ENCODE data around the gene ANKS1B.
A peak's percentile ranks its signal among the peaks of the same experiment; 100 is the strongest.

The ANKS1B gene

DNA sequence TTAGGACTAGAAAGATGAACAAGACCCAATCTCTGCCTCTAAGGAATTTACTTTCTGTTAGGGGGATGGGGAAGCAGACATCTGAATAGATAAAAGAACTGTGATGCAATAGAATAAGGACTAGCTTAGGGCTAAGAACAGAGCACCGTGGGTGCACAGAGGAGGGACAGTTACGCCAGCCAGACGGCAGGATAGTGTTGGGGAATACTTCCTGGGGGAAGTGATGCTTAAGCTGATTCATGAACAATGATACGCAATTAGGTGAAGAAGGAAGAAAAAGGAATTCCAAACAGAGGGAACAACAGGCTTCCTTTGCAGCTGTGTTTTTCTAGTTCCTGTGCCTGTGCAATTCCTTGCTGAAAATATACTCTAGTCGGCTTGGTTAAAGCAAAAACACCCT lies 838.6 kb downstream of the ANKS1B start:
- no peaks in the 10 kb centered on the region for H3K36me3 ChIP-seq (ENCODE audit: insufficient read depth, low read length)
- H3K9me3 ChIP-seq (ENCODE audit: low read length): peaks cover 10% of the 10 kb centered on the region
- no peaks in the 10 kb centered on the region for H3K4me1 ChIP-seq (ENCODE audit: insufficient read depth, low read length)
- H3K27me3 ChIP-seq (ENCODE audit: insufficient read depth, low read length): no peaks in the 10 kb centered on the region
- no peak overlapping the region for H3K4me3 ChIP-seq (ENCODE audit: low read length)
- H2AFZ ChIP-seq (ENCODE audit: low read depth, low read length): no peak overlapping the region

DNA sequence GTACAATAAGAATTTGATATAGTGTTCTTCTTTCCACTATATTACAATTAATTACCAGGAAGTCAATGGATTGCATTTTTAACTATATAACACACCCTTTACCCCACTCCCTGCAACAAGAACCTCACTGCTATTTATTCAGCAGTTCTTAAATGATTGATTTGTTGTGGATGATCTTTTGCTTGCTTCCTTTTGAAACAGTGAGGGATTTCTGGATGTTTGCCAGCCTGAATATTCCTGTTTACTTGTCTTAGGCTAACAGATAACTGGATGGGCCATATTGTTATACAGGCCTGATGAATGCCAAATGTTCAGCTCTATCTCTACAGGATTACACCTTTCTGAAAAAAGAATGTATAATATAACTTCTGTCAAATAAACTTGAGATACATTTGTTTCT lies 842.1 kb downstream of the ANKS1B start:
- H3K36me3 ChIP-seq (ENCODE audit: insufficient read depth, low read length): no peaks in the 10 kb centered on the region
- no peak overlapping the region for H2AFZ ChIP-seq (ENCODE audit: low read depth, low read length)
- no peak overlapping the region for H3K4me3 ChIP-seq (ENCODE audit: low read length)
- peaks cover 10% of the 10 kb centered on the region for H3K9me3 ChIP-seq (ENCODE audit: low read length)
- no peaks in the 10 kb centered on the region for H3K27me3 ChIP-seq (ENCODE audit: insufficient read depth, low read length)
- no peaks in the 10 kb centered on the region for H3K4me1 ChIP-seq (ENCODE audit: insufficient read depth, low read length)

DNA sequence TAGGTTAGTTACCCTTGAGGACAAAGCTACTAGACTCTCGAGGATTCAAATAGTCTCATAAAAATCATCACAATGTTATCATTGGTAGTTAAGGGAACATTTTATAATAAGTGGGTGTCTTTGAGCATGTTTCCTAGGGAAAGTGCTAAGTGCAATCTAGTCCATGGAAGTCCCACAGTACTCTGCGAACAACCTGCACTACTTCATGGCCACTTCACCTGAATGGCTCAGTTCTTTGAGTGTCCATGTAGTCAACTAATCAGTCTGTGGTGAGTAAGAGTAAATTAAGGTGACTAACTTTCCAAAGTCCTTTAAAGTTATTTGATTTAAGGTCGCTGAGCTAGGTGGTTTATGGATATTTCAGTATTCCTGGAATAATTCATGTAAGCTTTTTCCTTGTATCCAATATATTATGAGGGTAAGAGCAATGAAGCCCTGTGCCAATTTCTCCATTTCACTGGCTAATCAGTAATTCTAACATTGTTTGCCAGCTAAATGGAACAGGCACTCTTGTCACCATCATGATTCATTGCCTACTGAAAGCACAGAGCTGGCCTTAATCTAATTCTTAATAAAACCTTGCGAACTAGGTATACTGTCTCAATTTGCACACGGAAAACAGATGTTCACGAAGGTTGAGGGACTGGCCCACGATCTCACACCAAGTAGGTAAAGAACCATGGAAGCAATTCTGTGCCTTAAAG lies 844.6 kb downstream of the ANKS1B start:
- peaks cover 7% of the 10 kb centered on the region for H3K9me3 ChIP-seq (ENCODE audit: low read length)
- no peak overlapping the region for H2AFZ ChIP-seq (ENCODE audit: low read depth, low read length)
- H3K4me3 ChIP-seq (ENCODE audit: low read length): no peak overlapping the region
- H3K27me3 ChIP-seq (ENCODE audit: insufficient read depth, low read length): no peaks in the 10 kb centered on the region
- no peaks in the 10 kb centered on the region for H3K4me1 ChIP-seq (ENCODE audit: insufficient read depth, low read length)
- H3K36me3 ChIP-seq (ENCODE audit: insufficient read depth, low read length): no peaks in the 10 kb centered on the region

DNA sequence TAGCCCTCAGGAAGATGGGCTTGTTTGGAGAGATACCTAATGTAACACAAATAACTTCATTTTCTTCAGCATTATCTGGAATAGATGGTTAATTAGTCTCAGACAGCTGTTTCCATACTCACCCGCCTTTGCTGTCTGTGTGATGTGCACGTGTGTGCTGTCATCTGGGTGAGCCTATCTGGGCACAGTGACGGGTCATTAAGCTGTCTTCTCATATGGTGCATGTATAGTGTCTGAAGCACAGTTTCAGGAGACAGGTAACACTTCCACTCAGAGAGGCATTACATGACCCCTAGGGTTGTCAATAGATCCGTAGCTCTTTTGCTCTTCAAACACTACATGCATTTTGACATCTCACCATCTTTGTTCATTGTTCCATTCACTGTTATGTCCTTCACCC lies 846.3 kb downstream of the ANKS1B start:
- no peaks in the 10 kb centered on the region for H3K27me3 ChIP-seq (ENCODE audit: insufficient read depth, low read length)
- no peak overlapping the region for H3K4me3 ChIP-seq (ENCODE audit: low read length)
- peaks cover 5% of the 10 kb centered on the region for H3K9me3 ChIP-seq (ENCODE audit: low read length)
- H2AFZ ChIP-seq (ENCODE audit: low read depth, low read length): no peak overlapping the region
- no peaks in the 10 kb centered on the region for H3K4me1 ChIP-seq (ENCODE audit: insufficient read depth, low read length)
- H3K36me3 ChIP-seq (ENCODE audit: insufficient read depth, low read length): no peaks in the 10 kb centered on the region

DNA sequence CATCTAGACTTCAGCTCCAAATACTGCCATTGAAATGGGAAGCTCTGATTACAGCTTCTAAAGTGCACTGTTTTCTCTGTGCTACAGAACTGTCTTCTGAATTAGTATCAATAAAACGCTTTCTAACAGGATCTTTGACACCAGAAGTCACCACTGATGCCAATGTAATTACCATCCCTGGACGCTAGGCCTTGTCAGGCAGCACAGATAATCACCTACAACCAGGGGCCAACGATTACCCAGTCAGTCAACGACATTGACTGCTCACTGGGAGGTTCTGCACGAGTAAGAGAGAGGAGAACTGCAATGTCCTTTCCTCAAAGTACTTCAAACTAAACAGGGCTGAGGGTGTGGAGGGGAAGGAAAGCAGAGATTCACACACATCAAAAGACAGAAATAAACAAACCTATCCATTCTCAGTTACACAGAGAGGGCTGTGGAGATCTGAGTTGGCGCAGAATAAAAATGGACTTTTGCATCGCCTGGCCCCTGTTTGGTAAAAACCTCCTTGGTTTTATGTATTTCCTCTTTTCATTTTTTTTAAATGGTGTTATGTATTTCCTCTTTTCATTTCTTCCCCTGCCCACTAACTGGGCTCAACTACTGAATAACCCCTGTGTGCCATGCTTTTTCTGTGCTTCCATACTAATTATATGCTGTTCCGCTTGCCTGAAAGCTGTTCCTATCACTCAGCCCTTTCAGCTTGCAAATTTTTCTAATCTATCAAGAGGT lies 847.4 kb downstream of the ANKS1B start:
- H2AFZ ChIP-seq (ENCODE audit: low read depth, low read length): no peak overlapping the region
- H3K27me3 ChIP-seq (ENCODE audit: insufficient read depth, low read length): no peaks in the 10 kb centered on the region
- peaks cover 3% of the 10 kb centered on the region for H3K4me1 ChIP-seq (ENCODE audit: insufficient read depth, low read length)
- peaks cover 5% of the 10 kb centered on the region for H3K9me3 ChIP-seq (ENCODE audit: low read length)
- no peaks in the 10 kb centered on the region for H3K36me3 ChIP-seq (ENCODE audit: insufficient read depth, low read length)
- H3K4me3 ChIP-seq (ENCODE audit: low read length): no peak overlapping the region

DNA sequence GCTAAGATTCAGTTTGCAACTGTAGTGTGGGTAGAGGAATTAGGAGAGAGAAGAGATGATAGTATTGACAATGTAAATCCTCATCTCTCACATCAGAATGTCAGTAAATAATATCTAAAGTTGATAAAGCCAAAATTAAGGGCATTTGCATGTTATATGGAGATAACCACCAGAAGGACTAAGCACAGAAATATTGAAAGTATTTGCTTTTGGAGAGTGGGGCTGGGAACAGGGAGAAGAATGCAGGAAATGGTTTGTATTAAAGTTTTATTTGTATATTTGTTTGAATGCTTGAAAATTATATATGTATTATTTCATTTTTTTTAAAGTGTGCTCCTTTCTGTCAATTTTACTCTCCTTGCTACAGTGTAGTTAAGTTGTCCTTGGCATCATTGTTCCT lies 848.2 kb downstream of the ANKS1B start:
- Histone ChIP-seq H3K36me3 (ENCODE audit: insufficient read depth, low read length) (no peaks in the 10 kb centered on the region), H3K4me1 (ENCODE audit: insufficient read depth, low read length) (peaks cover 11% of the 10 kb centered on the region), H3K4me3 (ENCODE audit: low read length) (no peak overlapping the region)

DNA sequence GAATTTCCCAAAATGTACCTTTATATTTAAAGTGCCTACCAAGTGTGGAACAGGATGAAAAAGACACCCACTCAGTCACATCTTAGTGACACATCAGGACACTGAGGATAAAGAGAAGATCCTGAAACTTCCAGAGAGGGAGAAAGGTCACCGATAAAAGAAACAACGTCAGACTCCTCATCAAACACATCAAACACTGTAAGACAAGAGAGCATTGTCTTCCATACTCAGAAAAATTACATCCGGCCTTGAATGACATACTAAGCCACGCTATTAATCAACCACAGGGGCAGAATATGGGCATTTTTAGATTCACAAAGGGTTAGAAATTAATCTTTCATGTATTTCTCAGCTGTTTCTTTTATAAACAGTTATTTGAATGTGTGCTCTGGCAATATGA lies 849.4 kb downstream of the ANKS1B start:
- Histone ChIP-seq H3K36me3 (ENCODE audit: insufficient read depth, low read length) (no peaks in the 10 kb centered on the region), H3K9me3 (ENCODE audit: low read length) (no peaks in the 10 kb centered on the region), H3K4me1 (ENCODE audit: insufficient read depth, low read length) (peaks cover 21% of the 10 kb centered on the region), H2AFZ (ENCODE audit: low read depth, low read length) (no peak overlapping the region), H3K4me3 (ENCODE audit: low read length) (no peak overlapping the region), H3K27me3 (ENCODE audit: insufficient read depth, low read length) (no peaks in the 10 kb centered on the region)

More for the DNA sequence above, 848.2 kb downstream of the ANKS1B start:
- no peak overlapping the region for H2AFZ ChIP-seq (ENCODE audit: low read depth, low read length)
- H3K27me3 ChIP-seq (ENCODE audit: insufficient read depth, low read length): no peaks in the 10 kb centered on the region
- H3K9me3 ChIP-seq (ENCODE audit: low read length): peaks cover under 1% of the 10 kb centered on the region

DNA sequence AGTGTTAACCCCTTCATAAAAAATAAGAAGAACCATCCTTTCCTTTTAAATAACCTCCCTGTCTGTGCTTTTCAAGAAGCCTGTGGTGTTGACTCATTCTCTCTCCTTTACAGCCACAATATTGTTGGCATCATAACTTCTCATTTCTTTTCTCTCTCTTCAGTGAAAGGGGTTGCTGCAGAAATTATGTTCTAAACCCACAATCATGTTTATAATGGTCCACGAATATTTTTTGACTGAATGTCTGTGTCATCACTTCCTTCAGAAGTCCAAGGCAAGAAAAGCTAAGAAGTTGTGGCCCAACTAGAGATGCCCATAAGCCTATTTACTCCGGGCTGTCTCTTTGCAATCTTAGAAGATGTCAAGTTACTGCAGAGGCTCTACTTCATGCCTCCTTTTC lies 851.3 kb downstream of the ANKS1B start:
- no peak overlapping the region for H2AFZ ChIP-seq (ENCODE audit: low read depth, low read length)
- no peaks in the 10 kb centered on the region for H3K9me3 ChIP-seq (ENCODE audit: low read length)
- H3K4me1 ChIP-seq (ENCODE audit: insufficient read depth, low read length): peaks cover 22% of the 10 kb centered on the region
- no peak overlapping the region for H3K4me3 ChIP-seq (ENCODE audit: low read length)
- H3K36me3 ChIP-seq (ENCODE audit: insufficient read depth, low read length): no peaks in the 10 kb centered on the region
- no peaks in the 10 kb centered on the region for H3K27me3 ChIP-seq (ENCODE audit: insufficient read depth, low read length)

DNA sequence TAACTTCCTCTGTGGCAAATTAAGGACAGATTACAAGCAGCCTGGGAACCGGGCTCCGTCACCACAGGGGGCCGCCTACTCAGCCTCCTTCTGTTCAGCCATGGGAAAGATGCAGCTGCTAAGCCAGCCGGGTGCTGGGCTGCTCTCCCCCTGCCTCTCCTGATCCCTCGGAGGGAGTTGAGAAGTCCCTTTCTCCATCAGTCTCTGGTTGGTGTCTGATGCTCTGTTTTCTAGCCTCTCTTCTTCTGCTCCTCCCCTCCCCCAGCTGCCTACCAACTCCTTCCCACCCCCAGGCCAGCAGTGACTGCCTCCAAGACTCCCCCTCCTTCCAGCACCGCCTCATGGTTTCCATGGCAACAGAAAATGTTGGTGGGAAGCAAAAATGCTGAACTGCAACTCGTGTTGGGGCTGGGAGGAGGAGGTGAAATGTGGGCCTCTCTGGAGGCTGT lies 853.0 kb downstream of the ANKS1B start:
- Histone ChIP-seq H3K36me3 (ENCODE audit: insufficient read depth, low read length) (no peaks in the 10 kb centered on the region), H3K9me3 (ENCODE audit: low read length) (no peaks in the 10 kb centered on the region), H3K4me3 (ENCODE audit: low read length) (no peak overlapping the region), H2AFZ (ENCODE audit: low read depth, low read length) (peak overlapping the region; percentile 7), H3K27me3 (ENCODE audit: insufficient read depth, low read length) (no peaks in the 10 kb centered on the region), H3K4me1 (ENCODE audit: insufficient read depth, low read length) (peaks cover 22% of the 10 kb centered on the region)

DNA sequence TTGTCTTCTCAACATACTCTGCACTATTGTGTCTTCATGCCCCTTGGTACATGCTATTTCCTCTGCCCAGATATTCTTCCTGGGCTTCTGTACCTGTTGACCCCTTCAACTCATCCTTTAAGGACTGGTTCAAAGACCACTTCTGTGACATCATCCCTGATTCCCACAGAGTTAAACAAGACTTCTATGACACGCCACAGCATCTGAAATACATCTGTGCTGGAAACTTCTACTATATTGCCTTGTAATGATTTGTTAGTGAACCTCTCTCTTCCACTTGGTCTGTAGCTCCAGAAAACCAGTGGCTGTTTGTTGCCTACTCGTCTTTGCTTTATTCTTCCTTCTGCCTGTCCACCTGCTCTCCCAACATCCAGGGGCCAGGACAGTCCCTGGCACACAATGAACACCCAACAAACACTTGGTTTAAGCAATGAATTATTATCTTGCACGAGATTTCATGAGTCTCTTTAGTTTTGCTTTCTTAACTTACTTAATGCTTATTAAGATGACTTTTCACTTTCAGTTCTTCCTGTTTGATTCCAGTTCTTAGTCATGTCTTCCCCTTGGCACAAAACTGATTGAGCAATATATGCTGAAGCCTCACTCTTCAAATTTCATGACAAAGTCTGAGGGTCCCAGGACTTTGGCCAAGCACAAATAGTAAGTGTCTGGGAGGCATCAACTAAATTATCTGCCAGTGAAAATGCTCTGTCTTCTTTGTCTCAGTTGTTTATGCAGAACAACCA lies 853.8 kb downstream of the ANKS1B start:
- H3K4me1 ChIP-seq (ENCODE audit: insufficient read depth, low read length): peaks cover 22% of the 10 kb centered on the region
- H3K27me3 ChIP-seq (ENCODE audit: insufficient read depth, low read length): no peaks in the 10 kb centered on the region
- peak overlapping the region; percentile 7 for H2AFZ ChIP-seq (ENCODE audit: low read depth, low read length)
- no peaks in the 10 kb centered on the region for H3K36me3 ChIP-seq (ENCODE audit: insufficient read depth, low read length)
- H3K4me3 ChIP-seq (ENCODE audit: low read length): no peak overlapping the region
- H3K9me3 ChIP-seq (ENCODE audit: low read length): no peaks in the 10 kb centered on the region

DNA sequence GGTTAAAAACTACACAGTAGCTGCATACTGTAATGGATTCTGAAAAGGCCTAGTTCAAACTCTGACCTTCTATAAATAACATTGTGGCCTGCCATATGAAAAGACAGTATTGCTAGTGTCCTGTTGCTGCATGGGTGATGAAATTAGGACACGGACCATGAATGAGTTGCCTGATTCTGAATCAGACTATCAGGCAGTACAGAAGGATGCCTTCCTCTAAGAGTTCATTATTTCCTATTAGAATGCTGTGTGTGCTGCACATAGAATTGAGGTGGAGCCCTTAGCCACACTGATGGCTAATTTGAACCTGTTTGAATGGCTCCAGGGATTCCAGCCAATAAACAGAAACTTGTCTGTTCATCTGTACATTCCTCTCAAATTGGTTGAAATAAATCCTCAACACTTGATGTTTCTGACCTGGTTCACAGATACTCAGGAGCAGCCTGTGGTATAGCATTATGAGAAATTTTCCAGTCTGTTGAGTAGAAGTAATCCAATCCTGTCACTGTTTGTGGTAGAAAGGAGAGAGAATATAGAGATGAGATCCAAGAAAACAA lies 856.4 kb downstream of the ANKS1B start:
- no peaks in the 10 kb centered on the region for H3K36me3 ChIP-seq (ENCODE audit: insufficient read depth, low read length)

DNA sequence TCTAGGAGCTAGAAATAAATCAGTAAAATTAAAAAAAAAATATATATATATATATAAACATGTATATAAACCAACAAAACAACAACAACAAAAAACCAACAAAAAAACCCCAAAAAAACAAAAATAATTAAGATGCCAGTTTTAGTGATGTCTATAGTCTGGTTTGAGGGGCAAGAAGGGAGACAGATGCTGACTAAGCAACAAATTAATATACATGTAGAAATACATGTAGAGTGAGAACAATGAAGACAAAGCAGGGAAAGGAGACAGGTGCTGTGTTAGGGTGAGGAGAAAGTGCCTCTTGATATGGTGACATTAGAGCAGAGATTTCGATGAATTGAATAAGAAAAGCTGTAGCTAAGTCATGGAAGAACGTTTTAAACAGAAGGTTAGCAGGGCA lies 861.8 kb downstream of the ANKS1B start:
- no peak overlapping the region for H3K4me3 ChIP-seq (ENCODE audit: low read length)
- H2AFZ ChIP-seq (ENCODE audit: low read depth, low read length): no peak overlapping the region
- no peaks in the 10 kb centered on the region for H3K27me3 ChIP-seq (ENCODE audit: insufficient read depth, low read length)
- no peaks in the 10 kb centered on the region for H3K36me3 ChIP-seq (ENCODE audit: insufficient read depth, low read length)
- peaks cover 2% of the 10 kb centered on the region for H3K9me3 ChIP-seq (ENCODE audit: low read length)
- H3K4me1 ChIP-seq (ENCODE audit: insufficient read depth, low read length): peaks cover 26% of the 10 kb centered on the region

More for the DNA sequence above, 856.4 kb downstream of the ANKS1B start:
- H3K4me3 ChIP-seq (ENCODE audit: low read length): no peak overlapping the region
- H3K9me3 ChIP-seq (ENCODE audit: low read length): no peaks in the 10 kb centered on the region
- H3K4me1 ChIP-seq (ENCODE audit: insufficient read depth, low read length): peaks cover 22% of the 10 kb centered on the region
- no peak overlapping the region for H2AFZ ChIP-seq (ENCODE audit: low read depth, low read length)
- H3K27me3 ChIP-seq (ENCODE audit: insufficient read depth, low read length): no peaks in the 10 kb centered on the region

DNA sequence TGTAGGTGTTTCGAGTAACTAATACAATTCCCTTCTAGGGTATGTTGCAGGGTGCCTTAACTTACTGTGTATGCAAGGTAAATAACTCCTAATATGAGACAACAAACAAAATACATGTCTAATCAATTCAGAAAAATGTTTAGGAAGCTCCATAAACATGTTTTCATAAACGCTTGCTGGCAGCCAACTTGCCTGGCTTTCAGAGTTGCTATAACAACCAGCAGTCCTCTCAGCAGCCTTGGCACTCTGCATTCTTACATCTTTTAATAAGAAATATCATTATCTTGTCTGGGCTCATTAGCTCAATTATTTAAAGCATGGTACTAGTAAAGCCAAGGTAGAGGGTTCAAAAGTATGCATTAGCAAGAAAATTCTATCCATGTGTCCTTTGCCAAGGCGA lies 862.2 kb downstream of the ANKS1B start:
- Histone ChIP-seq H2AFZ (ENCODE audit: low read depth, low read length) (no peak overlapping the region), H3K4me1 (ENCODE audit: insufficient read depth, low read length) (peaks cover 26% of the 10 kb centered on the region), H3K27me3 (ENCODE audit: insufficient read depth, low read length) (no peaks in the 10 kb centered on the region), H3K4me3 (ENCODE audit: low read length) (no peak overlapping the region), H3K36me3 (ENCODE audit: insufficient read depth, low read length) (no peaks in the 10 kb centered on the region), H3K9me3 (ENCODE audit: low read length) (peaks cover 2% of the 10 kb centered on the region)

All from neuron (in vitro differentiated cells).